BE2C (cell line): ENCODE results near the gene PPP4R1.

Experiments
- DNase-seq: peaks from one replicate; pipeline ENCODE4 v3.0.0-alpha.2; 2020
- H3K27me3 ChIP-seq: fragments of 250-450 bp; sonication (Bioruptor Pico); 2 replicates; pipeline ENCODE4 v1.5.1; 2020; ENCODE audit warnings: mild to moderate bottlenecking
- H3K36me3 ChIP-seq: fragments of 250-450 bp; sonication (Bioruptor Pico); 2 replicates; pipeline ENCODE4 v1.5.1; 2020; ENCODE audit warnings: mild to moderate bottlenecking
- H3K4me1 ChIP-seq: fragments of 250-450 bp; sonication (Bioruptor Pico); 2 replicates; pipeline ENCODE4 v1.5.1; 2020
- H3K4me3 ChIP-seq: 2 replicates; pipeline ENCODE4 v1.5.1; 2011; ENCODE audit warnings: low read depth, low read length
- H3K9me3 ChIP-seq: fragments of 250-450 bp; sonication (Bioruptor Pico); 2 replicates; pipeline ENCODE4 v1.5.1; 2020
- CTCF ChIP-seq: IDR thresholded peaks from 2 replicates; pipeline ENCODE4 v1.5.1; 2012; ENCODE audit warnings: mild to moderate bottlenecking, low read depth, low read length

PPP4R1 gene

GRCh38 chr18:9563331-9563730 lies 51.0 kb downstream of the PPP4R1 start:
- TF ChIP-seq CTCF, result no peak
- H3K27me3 ChIP-seq, result no peaks in the 10 kb centered on the region
- H3K36me3 ChIP-seq, result no peaks in the 10 kb centered on the region; the same call in 1 of the 2 replicates
- no peaks in the 10 kb centered on the region for H3K9me3 ChIP-seq
- no peaks in the 10 kb centered on the region for H3K4me1 ChIP-seq
- H3K4me3 ChIP-seq, result no peak overlapping the region
- no peak for DNase-seq

- Histone ChIP-seq H3K4me3 (no peak overlapping the region), H3K27me3 (no peaks in the 10 kb centered on the region), H3K9me3 (no peaks in the 10 kb centered on the region), H3K36me3 (no peaks in the 10 kb centered on the region; the same call in 1 of the 2 replicates), H3K4me1 (no peaks in the 10 kb centered on the region)
- DNase-seq, result no peak
- TF ChIP-seq CTCF, result no peak
These were observed 51.8 kb downstream of the PPP4R1 start for GRCh38 chr18:9562584-9562983.

DNA sequence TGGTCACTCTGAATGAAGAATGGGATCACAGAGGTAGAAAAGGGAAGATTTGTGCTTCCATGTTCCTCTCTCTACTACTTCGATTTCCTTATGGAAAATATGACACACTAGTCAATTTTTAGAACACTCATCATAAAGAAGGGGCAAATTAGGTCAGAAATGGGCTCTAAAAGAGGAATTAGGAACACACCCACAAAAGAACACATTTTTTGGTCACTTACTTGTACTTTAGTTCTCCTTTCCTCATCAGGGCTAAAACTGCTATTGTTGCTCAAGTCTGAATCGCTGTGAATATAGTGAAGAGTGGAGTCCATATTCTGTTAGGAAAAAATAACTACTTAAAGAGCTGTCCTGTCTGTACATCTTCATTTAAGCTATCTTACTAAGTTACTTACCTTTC lies 52.6 kb downstream of the PPP4R1 start:
- H3K9me3 ChIP-seq, result no peaks in the 10 kb centered on the region
- no peak overlapping the region for H3K4me3 ChIP-seq
- H3K27me3 ChIP-seq, result no peaks in the 10 kb centered on the region
- no peak for DNase-seq
- H3K36me3 ChIP-seq, result no peaks in the 10 kb centered on the region; the same call in 1 of the 2 replicates
- no peaks in the 10 kb centered on the region for H3K4me1 ChIP-seq
- TF ChIP-seq CTCF, result no peak

DNA sequence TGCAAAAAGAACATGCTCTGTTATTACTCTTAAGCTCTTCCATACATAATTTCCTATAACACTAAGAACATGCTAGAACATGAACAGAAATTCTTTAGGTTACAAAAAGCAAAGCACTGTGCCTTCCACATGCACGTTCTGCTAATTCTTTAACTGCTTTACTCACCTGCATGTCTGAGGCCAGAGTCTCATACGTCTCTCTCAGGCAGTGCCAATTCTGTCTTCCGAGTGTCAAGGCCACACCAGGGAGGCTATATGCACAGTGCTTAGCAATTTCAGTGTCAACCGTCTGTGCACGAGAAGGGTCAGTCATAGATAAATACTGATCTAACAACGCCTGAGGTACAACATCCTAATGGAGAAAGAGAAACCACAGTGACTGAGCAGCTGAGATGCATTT lies 55.1 kb downstream of the PPP4R1 start:
- no peaks in the 10 kb centered on the region for H3K4me1 ChIP-seq
- H3K9me3 ChIP-seq, result no peaks in the 10 kb centered on the region
- H3K36me3 ChIP-seq, result no peaks in the 10 kb centered on the region; the same call in 1 of the 2 replicates
- H3K27me3 ChIP-seq, result no peaks in the 10 kb centered on the region
- DNase-seq, result no peak
- TF ChIP-seq CTCF, result no peak
- no peak overlapping the region for H3K4me3 ChIP-seq

DNA sequence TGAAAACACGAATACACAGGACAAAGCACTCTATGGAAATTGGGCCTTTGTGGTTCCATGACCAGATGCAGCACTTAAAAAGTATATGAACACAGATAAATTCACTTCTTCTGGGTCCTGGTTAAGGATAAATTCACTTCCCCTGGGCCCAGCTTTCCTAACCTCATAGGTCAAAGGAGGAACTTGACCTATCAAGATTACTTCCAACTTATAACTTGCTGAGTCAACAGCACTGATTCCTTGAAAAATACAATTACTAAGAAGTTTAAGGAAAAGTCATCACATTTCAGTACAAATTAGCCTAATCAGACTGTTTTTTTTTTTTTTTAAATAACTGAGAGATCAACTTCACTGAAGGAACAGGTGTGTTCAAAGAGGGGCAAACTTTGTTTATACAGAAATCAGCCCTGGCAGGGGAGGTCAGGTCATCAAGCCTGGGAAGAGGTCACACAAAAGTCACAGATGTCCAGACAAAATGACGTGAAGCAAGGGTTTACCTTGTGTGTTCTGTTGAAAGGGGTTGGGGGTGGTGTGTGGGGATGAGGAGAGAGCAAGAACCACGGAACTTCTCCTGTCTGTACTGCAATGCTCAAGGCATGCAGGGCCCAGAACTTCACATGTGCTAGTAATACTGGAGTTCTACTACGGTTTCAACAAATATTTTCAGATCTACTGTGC lies 55.8 kb downstream of the PPP4R1 start:
- H3K27me3 ChIP-seq, result no peaks in the 10 kb centered on the region
- no peaks in the 10 kb centered on the region for H3K4me1 ChIP-seq
- no peak overlapping the region for H3K4me3 ChIP-seq
- no peaks in the 10 kb centered on the region; the same call in none of the 2 replicates for H3K36me3 ChIP-seq
- DNase-seq, result no peak
- TF ChIP-seq CTCF, result no peak
- no peaks in the 10 kb centered on the region for H3K9me3 ChIP-seq

- DNase-seq, result no peak
- H3K36me3 ChIP-seq, result no peaks in the 10 kb centered on the region; the same call in 1 of the 2 replicates
- H3K4me3 ChIP-seq, result no peak overlapping the region
- no peak for TF ChIP-seq CTCF
- no peaks in the 10 kb centered on the region for H3K27me3 ChIP-seq
- H3K9me3 ChIP-seq, result no peaks in the 10 kb centered on the region
- H3K4me1 ChIP-seq, result no peaks in the 10 kb centered on the region
These were observed 57.0 kb downstream of the PPP4R1 start for GRCh38 chr18:9557250-9557943.
